HepG2 (cell line): ENCODE measurements around the gene ASB3. TPM values are rescaled to one million over a fixed set of nuclear protein-coding genes. Genes with fewer than 3 reads are reported as not detected.

ENCODE experiments used
- ARHGAP35 ChIP-seq: sonication (generic); formaldehyde crosslinking; IDR thresholded peaks from 2 replicates; pipeline ENCODE4 v1.9.0; 2022; ENCODE audit warnings: mild to moderate bottlenecking, inconsistent platforms, moderate library complexity, missing genetic modification reagents, borderline replicate concordance
- ERF ChIP-seq: IDR thresholded peaks from 2 replicates; pipeline ENCODE4 v1.6.1; 2018; ENCODE audit warnings: missing biosample characterization, missing genetic modification reagents
- ESRRA ChIP-seq: sonication (generic); formaldehyde crosslinking; IDR thresholded peaks from 2 replicates; pipeline ENCODE4 v1.5.1; 2020; ENCODE audit warnings: mild to moderate bottlenecking, low read depth, missing genetic modification reagents
- FLYWCH1 ChIP-seq: sonication (generic); formaldehyde crosslinking; IDR thresholded peaks from 2 replicates; pipeline ENCODE4 v1.8.1; 2023; ENCODE audit warnings: mild to moderate bottlenecking, missing genetic modification reagents
- FOSL2 ChIP-seq: sonication (generic); formaldehyde crosslinking; IDR thresholded peaks from 2 replicates; pipeline ENCODE4 v1.4.0; 2020; ENCODE audit warnings: missing genetic modification reagents
- HDAC1 ChIP-seq: sonication (generic); formaldehyde crosslinking; IDR thresholded peaks from 2 replicates; pipeline ENCODE4 v1.5.1; 2020; ENCODE audit warnings: mild to moderate bottlenecking, missing genetic modification reagents
- IKZF1 ChIP-seq: fragments of 450-650 bp; IDR thresholded peaks from 2 replicates; pipeline ENCODE4 v1.7.1; 2016
- IKZF5 ChIP-seq: IDR thresholded peaks from 2 replicates; pipeline ENCODE4 v1.6.1; 2018; ENCODE audit warnings: missing genetic modification reagents, mild to moderate bottlenecking, missing compliant biosample characterization
- IRX3 ChIP-seq: sonication (generic); formaldehyde crosslinking; IDR thresholded peaks from 2 replicates; pipeline ENCODE4 v1.8.1; 2023; ENCODE audit warnings: mild to moderate bottlenecking, low read depth, missing genetic modification reagents, borderline replicate concordance
- JDP2 ChIP-seq: sonication (generic); formaldehyde crosslinking; IDR thresholded peaks from 2 replicates; pipeline ENCODE4 v1.8.1; 2022; ENCODE audit warnings: missing genetic modification reagents, borderline replicate concordance
- MAFF ChIP-seq: IDR thresholded peaks from 2 replicates; pipeline ENCODE4 v1.6.1; 2011; ENCODE audit warnings: low read depth, low read length, improper control_type of control experiment
- MAFK ChIP-seq, 2 experiments: IDR thresholded peaks in 1 of 2; conservative IDR thresholded peaks in 1 of 2; 2 replicates each; pipeline ENCODE4 v1.6.1; 2011; ENCODE audit warnings: improper control_type of control experiment in 2 of 2, low read length in 2 of 2
- NFE2L1 ChIP-seq: sonication (generic); formaldehyde crosslinking; IDR thresholded peaks from 2 replicates; pipeline ENCODE4 v1.4.0; 2020; ENCODE audit warnings: missing genetic modification reagents, mild to moderate bottlenecking, borderline replicate concordance
- NFYC ChIP-seq: IDR thresholded peaks from 2 replicates; pipeline ENCODE4 v1.6.1; 2016; ENCODE audit warnings: missing genetic modification reagents, missing compliant biosample characterization
- ONECUT2 ChIP-seq: sonication (generic); formaldehyde crosslinking; IDR thresholded peaks from 2 replicates; pipeline ENCODE4 v1.4.0; 2020; ENCODE audit warnings: missing genetic modification reagents
- RFXAP ChIP-seq: sonication (generic); formaldehyde crosslinking; IDR thresholded peaks from 2 replicates; pipeline ENCODE4 v1.4.0; 2020; ENCODE audit warnings: missing genetic modification reagents, borderline replicate concordance
- SALL1 ChIP-seq: sonication (generic); formaldehyde crosslinking; IDR thresholded peaks from 2 replicates; pipeline ENCODE4 v1.8.0; 2022; ENCODE audit warnings: mild to moderate bottlenecking, missing genetic modification reagents
- SMYD3 ChIP-seq: sonication (generic); formaldehyde crosslinking; IDR thresholded peaks from 2 replicates; pipeline ENCODE4 v1.8.1; 2023; ENCODE audit warnings: mild to moderate bottlenecking, missing genetic modification reagents
- SP1 ChIP-seq, 2 experiments: fragments of 450-650 bp in 1 of 2; sonication (generic) in 1 of 2; formaldehyde crosslinking in 1 of 2; IDR thresholded peaks; 2 replicates each; pipeline versions ENCODE4 v1.4.0 to v1.6.1; 2016 to 2020; ENCODE audit warnings: missing genetic modification reagents in 1 of 2
- STAG1 ChIP-seq: sonication (generic); formaldehyde crosslinking; IDR thresholded peaks from 2 replicates; pipeline ENCODE4 v1.4.0; 2020; ENCODE audit warnings: missing genetic modification reagents
- ZFP1 ChIP-seq: IDR thresholded peaks from 2 replicates; pipeline ENCODE4 v1.6.1; 2016
- ZNF17 ChIP-seq: sonication (generic); formaldehyde crosslinking; IDR thresholded peaks from 2 replicates; pipeline ENCODE4 v1.5.0; 2020; ENCODE audit warnings: mild to moderate bottlenecking, missing genetic modification reagents
- ZNF580 ChIP-seq: IDR thresholded peaks from 2 replicates; pipeline ENCODE4 v1.6.1; 2016; ENCODE audit warnings: low read depth, borderline replicate concordance
- polyA plus RNA-seq, 8 experiments: library from polyadenylated mRNA; depleted of rRNA in 3 of 8; stranded (reverse) in 7 of 8; unstranded in 1 of 8; fragments of >200 nt; fragmentation: Illumina TruSeq in 4 of 8; extraction: Trizol in 4 of 8; gene quantifications; 2 replicates each; pipeline versions ENCODE4 v1.2.1 to v1.2.3, GENCODE V29; 2011 to 2016; ENCODE audit warnings: low read depth in 4 of 8, missing spikeins in 1 of 8, mixed read lengths in 1 of 8; ENCODE audit not compliant: insufficient read depth in 1 of 8
- total RNA-seq, 5 experiments: library from RNA; depleted of rRNA; stranded (reverse); fragments of >200 nt; fragmentation: Illumina TruSeq; extraction: Trizol; gene quantifications; 2 replicates each; pipeline ENCODE4 v1.2.3, GENCODE V29; 2016; ENCODE audit warnings: low read depth in 1 of 5
- TF ChIP-seq, protein P1 (sequence below), 2 experiments: sonication (generic) in 1 of 2; formaldehyde crosslinking in 1 of 2; IDR thresholded peaks; 2 replicates each; pipeline versions ENCODE4 v1.5.1 to v1.6.1; 2011 to 2020; ENCODE audit warnings: borderline replicate concordance in 1 of 2, low read depth in 1 of 2, low read length in 1 of 2, mild to moderate bottlenecking in 1 of 2, missing genetic modification reagents in 1 of 2, moderate library complexity in 1 of 2
- TF ChIP-seq, protein P2 (sequence below): sonication (generic); formaldehyde crosslinking; IDR thresholded peaks from 2 replicates; pipeline ENCODE4 v1.5.1; 2020; ENCODE audit warnings: missing genetic modification reagents, mild to moderate bottlenecking, borderline replicate concordance

The ASB3 gene
- total and polyA plus RNA-seq, 2 of the 13 experiments (the other 11 are each of a cell fraction or from before 2014, with no cell fraction given) = 40.1 to 41.8 TPM

GRCh38 chr2:53826587-53827397 lies 40.0 kb upstream of the ASB3 start (continued):
- TF ChIP-seq ZNF17 (CRISPR knock-in tag) (no peak), ERF (CRISPR knock-in tag) (peak; percentile 99), ZFP1 (peak; percentile 91; the same call in 1 of the 2 replicates), SALL1 (CRISPR knock-in tag) (peak; percentile 99), NFYC (CRISPR knock-in tag) (peak; percentile 50), HDAC1 (CRISPR knock-in tag) (peak; percentile 61; the same call in 1 of the 2 replicates), NFE2L1 (CRISPR knock-in tag) (no peak), ZNF580 (CRISPR knock-in tag) (peak; percentile 65; the same call in 1 of the 2 replicates), JDP2 (CRISPR knock-in tag) (peak; percentile 83; the same call in 1 of the 2 replicates), FOSL2 (CRISPR knock-in tag) (peak; percentile 84), ONECUT2 (CRISPR knock-in tag) (peak; percentile 24; the same call in 1 of the 2 replicates), MAFF (peak; percentile 44), IRX3 (no peak), IKZF5 (peak; percentile 96), SP1 (IDR thresholded peaks at IDR 0.05) (no peak), SP1 (CRISPR knock-in tag; IDR thresholded peaks at IDR 0.05) (peak; percentile 70), STAG1 (CRISPR knock-in tag) (peak; percentile 17; the same call in 1 of the 2 replicates), RFXAP (CRISPR knock-in tag) (peak; percentile 92), MAFK (conservative IDR thresholded peaks at IDR 0.05 in 1 of 2, IDR thresholded peaks at IDR 0.05 in 1 of 2; ENCODE audit: low read length in 2 of 2) (peak; percentile 6; a peak in 1 of 4 replicates), ESRRA (CRISPR knock-in tag) (peak; percentile 83), ARHGAP35 (CRISPR knock-in tag) (no peak), FLYWCH1 (no peak), SMYD3 (CRISPR knock-in tag) (peak; percentile 77), IKZF1 (no peak)
- TF ChIP-seq, protein P1, sequence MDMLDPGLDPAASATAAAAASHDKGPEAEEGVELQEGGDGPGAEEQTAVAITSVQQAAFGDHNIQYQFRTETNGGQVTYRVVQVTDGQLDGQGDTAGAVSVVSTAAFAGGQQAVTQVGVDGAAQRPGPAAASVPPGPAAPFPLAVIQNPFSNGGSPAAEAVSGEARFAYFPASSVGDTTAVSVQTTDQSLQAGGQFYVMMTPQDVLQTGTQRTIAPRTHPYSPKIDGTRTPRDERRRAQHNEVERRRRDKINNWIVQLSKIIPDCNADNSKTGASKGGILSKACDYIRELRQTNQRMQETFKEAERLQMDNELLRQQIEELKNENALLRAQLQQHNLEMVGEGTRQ (IDR thresholded peaks at IDR 0.05; ENCODE audit: low read depth, low read length) = no peak
- TF ChIP-seq, protein P1 (CRISPR knock-in tag; IDR thresholded peaks at IDR 0.05; ENCODE audit: borderline replicate concordance) = no peak; the same call in 1 of the 2 replicates
- TF ChIP-seq, protein P2, sequence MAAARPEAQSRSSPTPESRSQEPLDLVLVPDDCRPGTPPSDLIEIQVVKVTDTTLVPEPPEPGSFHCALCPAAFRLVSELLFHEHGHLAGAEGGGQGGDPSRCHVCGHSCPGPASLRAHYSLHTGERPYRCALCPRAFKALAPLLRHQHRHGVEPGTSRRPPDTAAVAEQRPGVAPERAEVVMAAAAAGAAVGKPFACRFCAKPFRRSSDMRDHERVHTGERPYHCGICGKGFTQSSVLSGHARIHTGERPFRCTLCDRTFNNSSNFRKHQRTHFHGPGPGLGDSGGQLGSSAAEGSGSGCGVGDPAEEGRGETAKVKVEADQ (CRISPR knock-in tag) = peak; percentile 58; the same call in 1 of the 2 replicates
